ENCODE data around the gene ZNF19.
"Not testable (repeated sequence)": the region's sequence is repeated elsewhere in the genome, so short reads cannot be mapped to it uniquely, and the experiment has no call there.

Gene ZNF19

DNA sequence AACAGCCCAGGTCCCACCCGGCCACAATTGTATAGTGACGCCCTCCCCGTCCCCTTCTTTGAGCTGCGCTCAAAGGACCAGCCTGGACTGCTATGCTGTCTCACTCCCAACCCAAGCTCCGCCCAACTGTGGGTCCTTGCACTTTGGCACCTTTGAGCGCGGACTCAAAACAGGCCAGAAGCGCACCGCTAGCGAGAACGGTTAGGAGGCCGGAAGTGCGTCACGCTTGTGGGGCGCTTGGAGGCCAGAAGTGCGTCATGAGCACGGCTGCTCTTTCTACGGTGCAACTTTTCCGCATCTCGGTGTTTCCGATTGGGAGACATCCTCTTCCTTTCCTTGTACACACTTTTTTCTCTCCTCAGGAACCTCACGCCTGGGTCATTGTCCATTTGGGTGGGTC lies at the start of gene ZNF19:
Gene ZNF19 (minus strand): TSS at position 203 of the 400 bp plus-strand sequence. CDS start 7,210 bp downstream, outside the sequence.
- no peak for DNase-seq

DNA sequence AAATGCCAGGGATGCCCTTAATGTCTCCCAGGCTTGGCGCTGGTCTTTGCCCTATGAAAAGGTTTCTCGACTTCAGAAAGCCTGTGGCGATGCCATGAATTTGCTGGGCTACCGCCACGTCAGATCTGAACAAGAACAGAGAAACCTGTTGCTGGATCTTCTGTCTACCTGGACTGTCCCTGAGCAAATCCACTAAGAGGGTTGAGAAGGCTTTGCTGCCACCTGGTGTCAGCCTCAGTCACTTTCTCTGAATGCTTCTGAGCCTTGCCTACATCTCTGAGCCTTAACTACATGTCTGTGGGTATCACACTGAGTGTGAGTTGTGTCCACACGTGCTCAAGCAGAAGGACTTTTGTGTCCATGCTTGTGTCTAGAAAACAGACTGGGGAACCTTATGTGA lies 48.5 kb upstream of the ZNF19 start:
- no peak for DNase-seq

DNA sequence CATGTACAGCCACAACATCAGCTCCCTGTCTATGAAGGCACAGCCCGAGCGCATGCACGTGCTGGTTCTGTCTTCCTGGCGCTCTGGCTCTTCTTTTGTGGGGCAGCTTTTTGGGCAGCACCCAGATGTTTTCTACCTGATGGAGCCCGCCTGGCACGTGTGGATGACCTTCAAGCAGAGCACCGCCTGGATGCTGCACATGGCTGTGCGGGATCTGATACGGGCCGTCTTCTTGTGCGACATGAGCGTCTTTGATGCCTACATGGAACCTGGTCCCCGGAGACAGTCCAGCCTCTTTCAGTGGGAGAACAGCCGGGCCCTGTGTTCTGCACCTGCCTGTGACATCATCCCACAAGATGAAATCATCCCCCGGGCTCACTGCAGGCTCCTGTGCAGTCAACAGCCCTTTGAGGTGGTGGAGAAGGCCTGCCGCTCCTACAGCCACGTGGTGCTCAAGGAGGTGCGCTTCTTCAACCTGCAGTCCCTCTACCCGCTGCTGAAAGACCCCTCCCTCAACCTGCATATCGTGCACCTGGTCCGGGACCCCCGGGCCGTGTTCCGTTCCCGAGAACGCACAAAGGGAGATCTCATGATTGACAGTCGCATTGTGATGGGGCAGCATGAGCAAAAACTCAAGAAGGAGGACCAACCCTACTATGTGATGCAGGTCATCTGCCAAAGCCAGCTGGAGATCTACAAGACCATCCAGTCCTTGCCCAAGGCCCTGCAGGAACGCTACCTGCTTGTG lies 47.8 kb upstream of the ZNF19 start:
- no peak for DNase-seq

DNA sequence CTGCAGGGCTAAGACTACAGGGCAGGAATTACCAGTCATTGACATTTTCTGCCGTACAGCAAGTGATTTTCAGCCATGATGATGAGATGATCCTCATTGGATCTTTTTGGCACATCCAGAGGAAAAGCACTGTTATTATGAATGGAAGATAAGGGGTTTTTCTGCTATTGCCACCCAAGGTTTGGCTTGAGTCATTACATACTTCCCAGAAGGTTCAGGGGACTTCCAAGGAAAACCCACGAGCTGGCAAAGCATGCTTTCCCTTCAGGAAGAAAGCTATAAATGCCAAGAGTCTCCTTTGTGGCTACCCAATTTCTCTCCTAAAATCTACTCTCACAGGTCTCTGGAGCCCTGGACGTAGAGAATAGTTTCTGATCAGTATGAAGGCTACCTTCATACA lies 43.2 kb upstream of the ZNF19 start:
- DNase-seq: no peak

DNA sequence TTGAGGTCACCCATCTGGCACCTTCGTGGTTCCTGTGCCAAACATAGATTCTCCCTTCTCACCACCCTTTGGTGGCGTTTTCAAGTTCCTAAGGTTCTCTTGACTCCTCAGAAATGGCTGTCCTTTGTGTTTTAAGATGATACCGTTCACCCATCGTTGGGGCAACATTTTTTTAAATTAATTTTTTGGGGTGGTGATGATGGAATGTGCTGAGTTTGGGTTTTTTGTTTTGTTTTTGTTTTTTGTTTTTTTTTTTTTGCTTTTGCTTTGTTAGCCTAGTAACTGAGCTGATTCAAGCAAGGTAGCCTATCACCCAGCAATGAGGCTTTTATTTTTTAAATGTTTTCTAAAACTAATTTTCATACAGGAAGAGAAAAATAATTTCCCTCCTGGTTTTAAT lies 39.7 kb upstream of the ZNF19 start:
- DNase-seq: no peak

DNA sequence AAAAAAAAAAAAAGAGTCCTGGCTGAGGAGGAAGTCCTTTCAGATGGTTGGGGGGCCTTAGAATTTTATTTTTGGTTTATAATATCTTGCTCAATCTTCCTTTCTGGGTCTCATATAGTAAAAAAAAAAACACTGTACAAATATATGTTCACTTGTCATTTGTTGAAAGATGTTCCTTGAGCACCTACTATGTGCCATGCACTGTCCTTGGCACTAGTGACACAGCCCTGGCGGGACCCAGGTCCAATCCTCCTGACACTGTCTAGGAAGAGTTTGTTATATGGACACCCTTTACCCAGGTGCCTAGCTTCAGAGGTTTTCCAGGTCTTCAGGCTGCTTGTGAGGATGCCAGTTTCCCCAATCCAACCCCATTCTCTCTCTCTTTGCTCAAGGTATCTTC lies 39.1 kb upstream of the ZNF19 start:
- no peak for DNase-seq

DNA sequence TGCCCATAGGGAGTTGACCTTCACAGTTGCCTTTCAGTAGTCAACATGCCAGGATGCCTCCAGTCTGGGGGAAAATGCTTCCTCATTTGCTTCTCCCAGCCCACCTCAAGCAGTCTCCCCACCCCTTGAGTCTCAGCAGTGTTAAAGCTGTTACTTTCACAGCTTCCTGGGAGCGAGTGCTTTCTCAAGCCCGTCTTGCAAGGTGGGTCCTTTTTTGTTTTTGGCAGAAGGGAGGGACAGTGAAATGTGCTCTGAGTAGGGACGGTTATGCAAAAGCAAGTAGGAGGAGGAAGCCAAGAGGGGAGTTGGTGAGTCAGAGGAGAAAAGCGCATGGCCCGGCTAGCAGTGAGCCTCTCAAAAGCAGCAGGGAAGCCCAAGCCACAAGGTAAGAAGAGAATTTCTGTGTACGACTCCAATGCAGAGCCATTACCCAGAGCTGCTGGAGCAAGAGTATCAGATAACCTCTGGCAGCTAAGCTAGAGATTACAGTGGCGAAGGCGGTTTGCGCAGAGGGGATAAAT lies 37.0 kb upstream of the ZNF19 start, which contains the start of gene CHST4:
Gene CHST4 (plus strand): TSS at position 316 of the 521 bp plus-strand sequence. CDS start 10,252 bp downstream, outside the sequence.
- DNase-seq: no peak

DNA sequence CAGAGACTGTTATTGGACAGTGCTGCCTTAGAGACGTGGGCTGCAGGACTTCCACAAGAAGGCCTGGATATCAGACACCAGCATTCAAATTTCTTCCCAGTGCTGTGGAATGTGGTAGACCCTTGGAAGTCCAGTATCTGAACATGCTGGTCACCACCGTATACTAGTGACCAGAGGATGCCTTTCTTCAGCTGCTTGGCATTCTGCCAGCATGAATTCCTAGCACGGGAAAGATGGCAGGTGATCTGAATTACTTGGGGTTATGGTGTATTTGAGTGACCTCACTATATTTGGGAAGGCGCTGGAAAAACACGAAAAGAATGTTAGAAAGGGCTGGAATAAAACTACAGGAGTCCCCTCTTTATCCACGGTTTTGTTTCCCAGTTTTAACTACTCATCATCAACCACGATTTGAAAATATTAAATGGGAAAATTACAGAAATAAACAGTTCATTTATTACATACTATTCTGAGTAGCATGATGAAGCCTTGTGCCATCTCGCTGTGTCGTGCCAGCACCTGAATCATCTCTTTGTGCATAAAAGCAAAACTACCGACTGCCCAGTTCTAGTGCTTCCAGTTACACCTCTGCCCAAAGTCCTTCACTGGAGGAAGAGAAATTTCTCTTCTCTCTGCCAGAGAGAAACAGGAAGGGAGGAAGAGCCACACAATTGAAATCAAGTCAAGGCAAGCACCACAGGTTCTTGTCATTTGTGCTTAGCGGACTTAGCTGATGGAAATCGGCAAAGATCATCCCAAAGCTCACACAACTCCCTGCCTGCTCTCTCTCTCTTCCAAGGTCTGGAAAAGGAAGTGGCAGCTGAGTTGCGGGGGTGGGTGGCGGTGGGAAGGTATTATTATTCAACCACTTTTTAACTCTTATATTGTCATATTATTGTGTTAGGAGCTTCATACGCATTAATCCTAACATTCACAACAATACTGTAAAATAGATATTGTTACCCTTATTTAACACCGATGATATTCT lies 35.7 kb upstream of the ZNF19 start:
- no peak for DNase-seq

DNA sequence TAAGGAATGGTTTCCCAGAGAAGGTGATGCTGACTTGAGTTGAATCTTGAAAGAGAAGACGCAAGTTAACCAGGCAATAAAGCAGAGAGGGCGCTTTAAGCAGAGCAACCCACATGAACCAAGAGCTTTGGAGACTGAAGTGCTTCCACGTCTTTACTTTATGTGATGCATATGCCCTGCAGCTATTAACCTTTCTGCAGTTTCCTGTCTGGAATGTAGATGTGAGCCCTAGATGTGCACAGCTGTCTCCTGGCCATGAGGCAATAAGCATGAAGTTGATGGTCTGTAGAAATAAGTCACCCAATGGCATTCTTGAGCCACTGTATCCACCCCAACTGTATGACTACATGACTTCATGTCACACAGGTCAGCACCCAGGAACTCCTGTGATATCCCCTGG lies 31.4 kb upstream of the ZNF19 start:
- no peak for DNase-seq

DNA sequence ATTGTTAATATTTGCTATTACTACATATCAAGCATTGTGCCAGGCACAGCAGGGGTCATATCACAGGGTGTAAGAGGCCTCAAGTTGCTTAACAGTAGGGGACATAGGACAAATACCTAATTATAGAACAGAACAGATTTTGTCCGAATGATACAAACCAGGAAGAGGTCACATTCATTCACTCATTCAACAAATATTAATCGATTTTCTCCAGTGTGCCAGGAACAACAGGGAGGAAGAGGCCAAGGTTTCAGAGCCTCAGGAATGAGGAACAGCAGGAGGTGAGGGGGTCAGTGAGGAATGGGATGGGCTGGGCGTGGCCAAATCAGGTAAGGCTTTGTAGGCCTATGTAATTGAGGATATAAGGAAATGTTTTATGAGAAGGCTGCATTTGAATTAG lies 25.9 kb upstream of the ZNF19 start:
- DNase-seq: no peak

DNA sequence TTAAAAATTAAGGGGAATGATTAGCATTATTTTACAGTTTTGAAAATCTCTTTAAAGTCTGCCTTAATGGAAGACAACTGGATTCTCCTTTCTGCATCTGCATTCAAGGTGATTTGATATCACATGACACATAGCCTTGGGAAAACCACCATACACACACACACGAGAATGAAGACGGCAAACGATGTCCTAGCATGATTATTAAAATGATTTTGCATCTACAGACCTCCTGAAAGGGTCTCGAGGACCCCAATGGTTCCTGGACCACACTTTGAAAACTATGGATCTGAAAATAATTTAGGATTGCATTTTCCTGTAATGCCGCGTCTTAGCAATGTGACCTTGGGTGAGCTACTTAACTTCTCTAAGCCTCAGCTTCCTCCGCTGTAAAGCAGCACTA lies 25.4 kb upstream of the ZNF19 start:
- DNase-seq: no peak

DNA sequence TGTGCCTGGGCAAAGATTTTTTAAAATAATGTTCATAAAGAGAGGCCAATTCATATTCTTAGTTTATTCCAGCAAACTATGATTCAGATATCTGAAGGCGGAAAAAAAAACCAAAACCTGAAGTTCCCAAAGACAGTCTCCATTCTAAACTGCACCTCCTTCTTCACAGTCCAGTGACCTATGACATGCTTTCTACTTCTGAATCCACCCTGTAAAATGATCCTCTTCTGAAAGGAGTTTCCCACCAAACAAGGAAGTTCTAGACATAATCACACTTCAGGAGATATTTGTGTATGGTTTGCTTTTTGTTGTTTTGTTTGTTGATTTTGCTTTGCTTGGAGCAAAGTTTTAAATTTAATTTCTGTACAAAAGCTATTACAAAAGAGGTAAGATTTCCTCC lies 24.2 kb upstream of the ZNF19 start:
- no peak for DNase-seq

DNA sequence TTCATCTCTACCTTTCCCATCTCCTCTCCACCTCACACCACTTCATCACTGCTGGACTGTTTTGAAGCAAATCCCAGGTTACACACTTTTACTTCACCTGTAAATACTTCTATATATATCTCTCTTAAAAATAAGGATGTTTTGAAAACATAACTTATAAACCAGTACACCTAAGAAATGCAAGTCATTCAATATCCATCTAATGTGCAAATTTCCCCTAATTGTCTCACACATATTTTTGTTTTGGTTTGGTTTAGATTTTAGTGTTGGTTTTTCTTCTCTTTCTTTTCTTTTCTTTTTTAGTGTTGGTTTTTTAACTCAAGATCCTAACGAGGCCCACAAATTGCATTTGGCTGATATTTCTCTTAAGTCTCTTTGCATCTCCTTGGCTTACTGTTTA lies 17.9 kb upstream of the ZNF19 start:
- DNase-seq: no peak

DNA sequence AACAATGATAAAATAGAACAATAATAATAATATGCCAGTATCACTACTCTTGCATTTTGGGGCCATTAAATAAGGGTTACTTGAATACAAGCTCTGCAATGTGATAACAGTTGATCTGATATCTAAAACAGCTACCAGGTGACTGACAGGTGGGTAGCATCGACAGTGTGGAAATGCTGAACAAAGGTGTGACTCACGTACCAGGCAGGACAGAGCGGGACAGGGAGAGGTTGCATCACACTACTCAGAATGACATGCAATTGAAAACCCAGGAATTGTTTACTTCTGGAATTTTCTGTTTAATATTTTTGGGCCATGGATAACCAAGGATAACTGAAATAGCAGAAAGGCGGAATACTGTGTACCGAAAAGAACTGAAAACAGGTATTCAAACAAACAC lies 15.8 kb upstream of the ZNF19 start:
- no peak for DNase-seq

DNA sequence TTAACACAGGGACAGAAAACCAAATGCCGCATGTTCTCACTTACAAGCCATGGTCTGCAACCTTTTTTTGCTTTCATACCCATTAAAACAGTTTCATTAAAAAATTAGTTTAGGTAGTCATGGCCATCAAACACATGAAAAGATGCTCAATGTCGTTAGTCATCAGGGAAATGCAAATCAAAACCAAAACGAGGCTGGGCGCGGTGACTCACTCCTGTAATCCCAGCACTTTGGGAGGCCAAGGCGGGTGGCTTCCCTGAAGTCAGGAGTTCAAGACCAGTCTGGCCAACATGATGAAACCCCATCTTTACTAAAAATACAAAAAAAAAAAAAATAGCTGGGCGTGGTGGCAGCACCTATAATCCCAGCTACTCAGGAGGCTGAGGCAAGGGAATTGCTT lies 14.9 kb upstream of the ZNF19 start:
- DNase-seq: not testable (repeated sequence)

DNA sequence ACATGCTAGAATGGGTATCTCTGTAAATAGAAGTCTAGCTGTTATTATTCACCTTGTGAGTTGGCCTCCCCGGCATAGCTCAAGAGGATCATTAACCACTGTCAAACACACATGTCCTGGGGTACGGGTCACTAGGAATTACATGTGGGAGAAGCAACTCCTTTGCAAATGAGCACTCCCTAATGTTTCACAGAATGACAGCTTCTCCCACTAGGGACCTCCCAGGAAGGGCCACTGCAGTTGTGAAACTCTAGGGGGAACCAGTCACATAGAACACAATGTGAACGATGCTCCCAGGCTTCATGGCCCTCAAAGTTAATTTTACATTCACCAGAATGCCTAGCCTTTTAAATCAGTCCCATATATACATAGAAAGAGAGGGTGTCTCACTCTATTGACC lies 12.4 kb upstream of the ZNF19 start:
- no peak for DNase-seq

DNA sequence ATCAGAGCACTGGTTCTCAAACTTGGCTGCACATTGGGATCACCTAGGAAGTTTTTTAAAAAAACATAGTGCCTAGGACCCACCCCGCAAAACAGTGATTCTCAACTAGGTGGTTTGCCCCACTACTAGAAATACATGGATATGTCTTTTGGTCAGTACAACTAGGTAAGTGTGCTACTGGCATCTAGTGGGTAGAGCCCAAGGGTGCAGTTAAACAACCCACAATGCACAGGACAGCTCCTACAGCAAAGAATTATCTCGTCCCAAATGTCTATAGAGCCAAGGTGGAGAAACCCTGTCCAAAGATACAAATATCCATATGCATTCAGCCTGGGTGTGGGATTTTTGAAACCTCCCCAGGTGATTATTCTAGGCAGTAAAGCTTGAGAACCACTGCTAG lies 11.8 kb upstream of the ZNF19 start:
- no peak for DNase-seq

DNA sequence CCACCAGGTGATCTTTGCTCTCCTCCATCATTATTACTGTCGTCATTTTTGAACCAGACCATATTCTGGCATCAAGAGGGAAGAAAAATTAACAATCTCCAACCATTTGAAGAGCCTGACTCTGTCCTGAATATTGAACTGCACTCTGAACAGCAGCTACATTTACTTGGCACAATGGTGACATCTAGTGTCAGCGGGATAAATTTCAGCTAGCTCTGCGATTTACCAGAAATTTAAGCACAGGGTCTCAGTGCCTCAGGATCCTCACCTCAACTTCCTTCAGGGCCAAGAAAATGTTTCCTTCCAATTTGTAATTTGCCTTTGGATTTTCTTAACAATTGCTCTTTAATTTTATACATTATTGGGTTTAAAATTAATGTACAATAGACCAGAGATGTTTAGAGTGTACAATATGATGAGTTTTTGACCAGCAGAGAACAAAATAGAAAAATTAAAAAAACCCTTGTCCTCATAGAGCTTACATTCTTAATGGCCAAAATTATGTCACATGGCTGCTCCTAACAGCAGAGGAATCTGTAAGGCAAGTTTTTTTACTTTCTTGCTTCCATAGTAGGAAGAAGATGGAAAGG lies 10.7 kb upstream of the ZNF19 start:
- no peak for DNase-seq

DNA sequence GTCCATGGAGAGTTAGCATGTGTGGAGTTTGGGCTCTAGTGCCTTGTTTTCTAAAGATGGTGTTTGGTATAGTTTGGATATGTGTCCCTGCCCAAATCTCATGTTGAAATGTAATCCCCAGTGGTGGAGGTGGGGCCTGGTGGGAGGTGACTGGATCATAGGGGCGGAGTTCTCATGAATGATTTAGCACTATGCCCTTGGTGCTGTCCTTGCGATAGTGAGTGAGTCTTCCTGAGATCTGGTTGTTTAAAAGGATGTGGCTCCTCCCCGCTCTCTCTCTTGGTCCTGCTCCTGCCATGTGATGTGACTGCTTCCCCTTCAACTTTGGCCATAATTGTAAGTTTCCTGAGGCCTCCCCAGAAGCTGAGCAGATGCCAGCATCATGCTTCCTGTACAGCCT lies 8.9 kb upstream of the ZNF19 start:
- DNase-seq: no peak

DNA sequence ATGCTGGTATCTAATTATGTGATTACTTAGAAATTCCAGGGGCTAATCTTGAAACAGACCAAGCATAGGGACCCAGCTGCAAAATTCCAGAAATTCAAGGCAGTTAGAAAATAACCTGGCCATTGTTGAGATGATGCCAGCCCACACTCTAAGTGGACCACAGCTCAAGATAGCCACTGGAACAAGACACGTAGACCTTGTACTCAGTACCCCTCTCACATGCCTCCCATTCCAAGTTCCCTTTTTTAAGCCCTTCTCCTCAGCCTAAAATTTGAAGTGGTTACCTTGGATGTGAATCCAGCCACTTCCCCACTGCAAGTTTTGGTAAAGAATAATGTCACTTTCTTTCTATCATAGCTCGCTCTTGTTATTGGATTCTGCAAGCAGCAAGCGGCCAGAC lies 4.1 kb upstream of the ZNF19 start:
- DNase-seq: no peak

DNA sequence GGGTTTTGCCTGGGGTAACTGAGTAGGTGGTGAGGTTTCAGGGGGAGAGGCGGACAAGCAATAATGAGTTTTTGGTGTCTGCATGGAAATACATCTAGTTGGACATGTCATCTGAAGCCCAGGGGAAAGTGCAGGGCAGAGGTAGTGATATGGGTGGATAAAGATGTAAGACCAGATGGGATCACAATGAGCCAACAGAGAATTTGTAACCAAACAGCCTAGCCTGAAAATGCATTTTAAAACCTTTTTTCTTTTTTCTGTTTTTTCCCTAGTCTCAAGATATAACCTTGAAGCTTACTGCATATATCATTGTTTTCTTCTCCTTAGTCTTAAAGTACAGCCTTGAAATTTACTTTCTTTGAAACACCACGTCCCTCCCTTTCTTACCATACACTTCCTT lies 3.7 kb upstream of the ZNF19 start:
- DNase-seq: no peak

DNA sequence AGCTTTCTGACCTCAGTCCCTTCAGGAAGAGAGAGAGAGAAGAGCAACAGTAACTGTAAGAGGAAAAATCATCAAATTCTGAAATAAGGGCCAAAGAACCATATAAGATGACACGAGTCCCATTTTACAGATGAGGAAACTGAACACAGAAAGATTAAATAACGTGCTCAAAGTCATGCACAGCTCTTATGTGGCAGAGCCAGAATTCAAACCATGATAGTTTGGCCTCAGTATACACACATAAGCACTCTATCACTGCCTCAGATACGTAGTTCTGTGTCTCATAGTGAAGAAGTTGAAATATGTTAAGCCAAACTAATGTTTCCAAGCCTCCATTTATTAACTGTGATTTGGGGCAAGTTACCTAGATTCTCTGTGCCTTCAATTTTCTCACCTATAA lies 1.9 kb upstream of the ZNF19 start:
- no peak for DNase-seq

DNA sequence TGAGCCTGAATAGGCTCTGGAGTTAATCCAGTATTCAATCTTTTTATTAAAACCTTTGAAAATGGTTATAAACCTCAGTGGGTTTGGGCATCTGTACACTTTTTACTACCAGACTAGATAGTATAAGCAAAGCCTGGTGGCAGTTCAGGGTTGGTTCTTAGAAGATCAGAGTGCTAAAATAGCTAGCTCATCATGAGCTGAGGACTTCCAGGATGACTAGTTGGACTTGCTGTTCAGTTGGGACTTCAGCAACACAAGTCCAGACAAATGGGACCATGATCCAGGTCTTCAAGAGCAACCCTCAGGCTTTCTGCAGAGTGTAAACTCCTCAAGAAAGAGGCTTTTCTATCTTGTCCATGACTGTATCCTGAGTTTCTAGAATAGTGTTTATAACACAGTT lies 1.2 kb upstream of the ZNF19 start:
- no peak for DNase-seq

All from cortex of kidney (tissue), 1 donor.